NCI-H69 (cell line): ENCODE measurements around the gene TBRG4.

Source experiments
- DNase-seq: peaks from one replicate; lab custom pipeline; 2025; lab: John Stamatoyannopoulos, UW

TBRG4 gene

GRCh38 chr7:45053941-45054340 is 57.6 kb downstream of the TBRG4 start:
- no peak for DNase-seq

- DNase-seq, result no peak
Observed at GRCh38 chr7:45053401-45053800, 58.1 kb downstream of the TBRG4 start.

GRCh38 chr7:45052011-45052410 is 59.5 kb downstream of the TBRG4 start:
- no peak for DNase-seq

GRCh38 chr7:45050198-45050597 is 61.3 kb downstream of the TBRG4 start:
- peak; percentile 8 for DNase-seq
